Epithelial cell of proximal tubule (primary cell): ENCODE measurements around the gene RABGAP1L. TPM values are rescaled to one million over a fixed set of nuclear protein-coding genes. Genes with fewer than 3 reads are reported as not detected.
"Not testable (repeated sequence)": the region's sequence is repeated elsewhere in the genome, so short reads cannot be mapped to it uniquely, and the experiment has no call there.

Experiments used
- DNase-seq: peaks from one replicate; pipeline ENCODE4 v3.0.0-alpha.2; 2011; ENCODE audit warnings: low read depth
- H3K4me3 ChIP-seq: 2 replicates; pipeline ENCODE4 v1.5.1; 2011; ENCODE audit warnings: low read depth, mild to moderate bottlenecking, low read length
- CTCF ChIP-seq: conservative IDR thresholded peaks from 2 replicates; pipeline ENCODE4 v1.5.1; 2012; ENCODE audit warnings: low read depth, mild to moderate bottlenecking, low read length
- total RNA-seq: library from RNA; depleted of rRNA; stranded (reverse); fragments of >200 nt; gene quantifications from 2 replicates; pipeline ENCODE4 v1.2.3, GENCODE V29; 2015

Gene RABGAP1L
- total RNA-seq, 1 donor from 2014 or later = 16.3 TPM

DNA sequence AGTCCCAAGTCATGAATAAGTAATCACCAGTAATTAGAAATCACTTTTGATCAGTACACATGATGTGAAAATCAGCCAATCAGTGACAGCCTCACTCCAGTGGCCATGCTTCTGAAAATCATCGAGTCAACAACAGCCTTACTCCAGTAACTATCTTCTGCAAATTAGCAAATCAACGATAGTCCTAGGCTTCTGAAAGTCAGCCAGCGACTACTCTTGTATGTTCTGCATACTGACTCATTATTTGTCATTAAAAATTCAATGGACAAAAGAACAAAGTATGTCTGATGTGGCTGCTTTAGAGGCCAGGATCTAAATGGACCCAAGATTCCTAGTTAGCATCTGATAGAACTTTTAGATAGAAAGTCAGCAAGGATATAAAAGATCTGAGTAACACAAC is 391.0 kb downstream of the RABGAP1L start:
- no peak for DNase-seq
- TF ChIP-seq CTCF = no peak

DNA sequence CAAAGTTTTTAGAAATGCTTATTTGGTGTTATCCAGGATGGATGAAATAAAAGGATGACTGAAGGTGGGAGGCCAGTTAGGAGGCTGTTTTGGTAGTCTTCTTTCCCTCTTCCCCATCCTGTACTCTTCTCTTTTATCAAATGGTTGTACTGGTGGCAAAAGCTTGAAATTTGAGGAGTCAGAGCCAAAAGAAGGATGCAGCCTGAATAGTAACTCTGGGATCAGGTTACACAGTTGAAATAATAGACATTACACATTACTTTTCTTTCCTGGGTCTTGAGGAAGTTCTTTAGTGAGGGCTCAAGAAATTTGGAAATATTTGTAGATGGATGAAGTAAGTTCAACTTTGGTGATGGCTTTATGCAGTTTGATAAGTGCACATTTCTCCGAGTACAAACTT is 397.1 kb downstream of the RABGAP1L start:
- no peak for TF ChIP-seq CTCF
- no peak for DNase-seq

More for the DNA sequence above, 391.0 kb downstream of the RABGAP1L start:
- H3K4me3 ChIP-seq = no peak overlapping the region

DNA sequence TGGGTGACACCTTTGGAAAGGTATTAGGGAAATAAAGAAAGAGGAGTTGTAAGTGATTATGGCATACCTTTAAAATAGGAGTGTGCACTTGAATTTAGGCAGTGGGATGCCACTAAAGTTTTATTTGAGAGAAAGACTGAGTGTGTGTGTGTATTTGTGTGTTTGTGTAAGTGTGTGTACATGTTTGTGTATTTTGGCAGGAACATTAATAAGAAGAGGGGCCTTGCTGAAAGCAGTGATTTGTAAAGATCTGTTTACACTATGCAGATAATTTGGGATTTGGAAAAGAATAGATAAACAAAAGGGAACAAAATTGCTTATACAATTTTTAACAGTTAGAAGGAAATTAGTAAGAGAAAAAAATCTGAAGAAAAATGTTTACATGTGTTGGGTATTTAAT is 409.2 kb downstream of the RABGAP1L start:
- no peak overlapping the region for H3K4me3 ChIP-seq
- TF ChIP-seq CTCF = no peak
- no peak for DNase-seq

More for the DNA sequence above, 397.1 kb downstream of the RABGAP1L start:
- H3K4me3 ChIP-seq = no peak overlapping the region

DNA sequence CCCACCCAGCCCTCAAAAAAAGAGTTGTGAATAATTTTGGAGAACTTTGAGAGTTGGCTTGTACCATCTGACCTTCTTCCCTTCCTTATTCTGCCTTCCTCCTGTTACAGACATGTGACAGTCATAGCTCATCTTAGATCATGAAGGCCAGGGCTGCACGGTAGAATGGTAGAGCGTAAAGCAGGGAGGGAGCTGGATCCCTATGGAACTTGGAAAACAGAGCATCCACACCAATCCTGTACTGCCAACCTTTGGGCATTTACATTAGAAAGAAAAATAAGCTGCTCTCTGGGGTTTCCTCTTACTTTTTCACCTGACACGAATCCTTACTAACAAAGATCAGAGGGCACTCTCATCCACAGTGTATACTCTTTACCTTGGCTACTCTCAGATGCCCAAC is 409.9 kb downstream of the RABGAP1L start:
- H3K4me3 ChIP-seq = no peak overlapping the region
- no peak for DNase-seq
- no peak for TF ChIP-seq CTCF

- no peak overlapping the region for H3K4me3 ChIP-seq
- no peak for DNase-seq
- TF ChIP-seq CTCF = no peak
These were observed 413.5 kb downstream of the RABGAP1L start for GRCh38 chr1:174572771-174573170.

GRCh38 chr1:174576120-174576519 is 416.8 kb downstream of the RABGAP1L start:
- not testable (repeated sequence) for DNase-seq

GRCh38 chr1:174577681-174578080 is 418.4 kb downstream of the RABGAP1L start:
- no peak for TF ChIP-seq CTCF
- H3K4me3 ChIP-seq = no peak overlapping the region
- no peak for DNase-seq

More at GRCh38 chr1:174576120-174576519, 416.8 kb downstream of the RABGAP1L start:
- not testable (repeated sequence) for H3K4me3 ChIP-seq

DNA sequence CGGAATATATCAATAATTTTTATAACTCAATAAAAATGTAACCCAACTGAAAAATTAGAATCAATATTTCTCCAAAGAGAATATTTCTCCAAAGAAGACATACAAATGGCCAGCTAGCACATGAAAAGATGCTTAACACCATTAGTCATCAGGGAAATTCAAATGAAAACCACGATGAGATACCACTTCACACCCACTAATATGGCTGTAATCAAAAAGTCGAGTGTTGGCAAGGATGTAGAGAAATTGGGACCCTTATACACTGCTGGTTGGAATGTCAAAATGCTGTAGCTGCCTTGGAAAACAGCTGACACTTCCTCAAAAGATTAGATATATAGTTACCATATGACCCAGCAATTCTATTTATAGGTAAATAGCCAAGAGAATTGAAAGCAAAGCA is 421.5 kb downstream of the RABGAP1L start:
- H3K4me3 ChIP-seq = no peak overlapping the region
- DNase-seq = no peak
- no peak for TF ChIP-seq CTCF
